ENCODE results near the gene FRMD4A.

DNA sequence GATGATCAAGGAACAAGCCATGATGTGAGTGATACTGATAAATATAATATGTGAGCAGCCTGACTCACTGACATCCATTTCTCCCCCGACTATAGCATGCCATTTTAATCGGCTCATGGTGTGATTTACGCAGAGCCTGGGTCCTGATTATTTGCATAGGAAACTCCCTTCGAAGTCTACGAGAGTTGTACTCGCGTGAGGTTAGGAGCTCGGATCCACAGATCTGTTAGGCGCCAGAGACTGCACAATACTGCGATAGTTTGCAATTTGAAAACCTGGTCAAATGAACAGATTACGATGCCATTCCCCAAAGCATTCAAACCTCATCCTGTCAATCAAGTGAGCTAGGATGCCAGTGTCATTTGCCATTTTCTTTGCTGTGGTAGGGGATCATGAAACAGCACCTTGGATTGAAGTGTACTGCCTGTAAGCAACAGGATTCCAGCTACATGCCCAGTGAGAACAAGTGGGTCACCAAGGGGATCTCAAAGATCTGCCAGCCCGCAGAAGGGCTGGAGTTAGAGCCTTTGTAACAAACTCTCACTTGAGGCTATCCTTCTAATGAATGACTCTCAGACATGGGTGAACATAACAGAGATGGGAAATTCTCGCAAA, 158.3 kb downstream of the FRMD4A start:
- TF ChIP-seq, protein P1, sequence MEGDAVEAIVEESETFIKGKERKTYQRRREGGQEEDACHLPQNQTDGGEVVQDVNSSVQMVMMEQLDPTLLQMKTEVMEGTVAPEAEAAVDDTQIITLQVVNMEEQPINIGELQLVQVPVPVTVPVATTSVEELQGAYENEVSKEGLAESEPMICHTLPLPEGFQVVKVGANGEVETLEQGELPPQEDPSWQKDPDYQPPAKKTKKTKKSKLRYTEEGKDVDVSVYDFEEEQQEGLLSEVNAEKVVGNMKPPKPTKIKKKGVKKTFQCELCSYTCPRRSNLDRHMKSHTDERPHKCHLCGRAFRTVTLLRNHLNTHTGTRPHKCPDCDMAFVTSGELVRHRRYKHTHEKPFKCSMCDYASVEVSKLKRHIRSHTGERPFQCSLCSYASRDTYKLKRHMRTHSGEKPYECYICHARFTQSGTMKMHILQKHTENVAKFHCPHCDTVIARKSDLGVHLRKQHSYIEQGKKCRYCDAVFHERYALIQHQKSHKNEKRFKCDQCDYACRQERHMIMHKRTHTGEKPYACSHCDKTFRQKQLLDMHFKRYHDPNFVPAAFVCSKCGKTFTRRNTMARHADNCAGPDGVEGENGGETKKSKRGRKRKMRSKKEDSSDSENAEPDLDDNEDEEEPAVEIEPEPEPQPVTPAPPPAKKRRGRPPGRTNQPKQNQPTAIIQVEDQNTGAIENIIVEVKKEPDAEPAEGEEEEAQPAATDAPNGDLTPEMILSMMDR (IDR thresholded peaks at IDR 0.05): no peak
- TF ChIP-seq POLR2A (IDR thresholded peaks at IDR 0.05): no peak
